GM10266 (cell line): ENCODE measurements around the gene AGR2.

Experiments
- DNase-seq: peaks from one replicate; pipeline ENCODE4 v3.0.0; 2012; ENCODE audit errors: extremely low spot score
- CTCF ChIP-seq: IDR thresholded peaks from 2 replicates; pipeline ENCODE4 v1.5.1; 2012; ENCODE audit warnings: mild to moderate bottlenecking, low read depth; ENCODE audit not compliant: control insufficient read depth, insufficient read depth; ENCODE audit errors: missing control alignments

The AGR2 gene

DNA sequence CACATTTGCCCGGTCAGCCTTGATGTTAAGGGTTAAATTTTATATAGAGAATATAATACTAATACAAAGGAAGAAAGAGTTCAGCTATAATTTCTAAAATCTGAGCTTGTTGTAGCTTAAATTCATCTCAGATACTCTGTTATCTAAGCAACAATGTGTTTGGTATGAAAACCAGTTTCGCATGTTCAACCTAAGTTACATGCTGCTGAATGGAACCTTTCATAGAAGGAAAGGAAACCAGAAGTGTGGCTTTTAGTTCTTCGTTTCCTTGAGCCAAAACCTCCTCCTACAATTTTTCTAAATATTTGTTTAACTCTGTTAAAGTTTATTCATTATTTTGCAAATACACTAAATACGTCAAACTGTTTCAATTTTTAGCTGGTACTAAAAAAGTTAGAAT is 18.5 kb downstream of the AGR2 start:
- no peak for DNase-seq

GRCh38 chr7:16785846-16786245 is 19.0 kb downstream of the AGR2 start:
- no peak for DNase-seq
- no peak for TF ChIP-seq CTCF

More for the DNA sequence above, 18.5 kb downstream of the AGR2 start:
- no peak for TF ChIP-seq CTCF

DNA sequence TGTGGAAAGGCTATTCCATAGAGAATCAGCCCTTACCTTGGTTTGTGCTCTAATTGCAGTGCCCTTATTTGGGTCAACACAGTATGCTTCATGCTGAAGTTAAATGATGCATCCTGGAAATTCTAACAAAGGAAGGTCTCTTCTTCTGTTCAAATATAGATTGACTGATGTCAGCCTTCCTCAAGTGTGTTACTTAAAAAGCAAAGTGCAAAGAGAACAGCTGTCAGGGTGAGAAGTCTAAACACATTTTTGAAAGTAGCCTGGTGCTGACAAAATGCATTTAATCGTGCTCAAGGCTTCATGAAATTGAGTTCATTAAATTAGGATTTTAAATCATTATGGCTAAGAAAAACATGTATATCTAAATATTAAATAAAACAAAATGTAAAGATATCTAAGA is 19.5 kb downstream of the AGR2 start:
- DNase-seq = no peak
- no peak for TF ChIP-seq CTCF

- no peak for DNase-seq
- TF ChIP-seq CTCF = no peak
Observed at GRCh38 chr7:16780596-16780995, 24.2 kb downstream of the AGR2 start.

- DNase-seq = no peak
- TF ChIP-seq CTCF = no peak
Observed at GRCh38 chr7:16779051-16779450, 25.7 kb downstream of the AGR2 start.

DNA sequence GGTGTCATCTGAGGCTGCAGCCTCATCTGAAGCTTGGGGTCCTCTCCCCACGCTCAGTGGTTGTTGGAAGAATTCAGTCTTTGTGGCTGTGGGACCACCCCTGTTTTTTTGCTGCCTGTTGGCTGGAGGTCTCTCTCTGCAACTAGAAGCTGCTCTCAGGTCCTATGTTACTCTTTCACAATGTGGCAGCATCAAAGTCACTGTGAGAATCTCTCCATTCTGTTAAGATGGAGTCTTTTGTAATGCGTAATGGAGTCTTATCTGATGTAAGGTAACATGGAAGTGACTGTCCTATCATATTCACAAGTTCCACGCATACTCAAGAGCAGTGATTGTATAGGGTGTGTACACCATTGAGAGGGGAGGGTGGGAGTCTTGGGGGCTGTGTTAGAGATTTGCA is 26.3 kb downstream of the AGR2 start:
- TF ChIP-seq CTCF = no peak
- DNase-seq = no peak

DNA sequence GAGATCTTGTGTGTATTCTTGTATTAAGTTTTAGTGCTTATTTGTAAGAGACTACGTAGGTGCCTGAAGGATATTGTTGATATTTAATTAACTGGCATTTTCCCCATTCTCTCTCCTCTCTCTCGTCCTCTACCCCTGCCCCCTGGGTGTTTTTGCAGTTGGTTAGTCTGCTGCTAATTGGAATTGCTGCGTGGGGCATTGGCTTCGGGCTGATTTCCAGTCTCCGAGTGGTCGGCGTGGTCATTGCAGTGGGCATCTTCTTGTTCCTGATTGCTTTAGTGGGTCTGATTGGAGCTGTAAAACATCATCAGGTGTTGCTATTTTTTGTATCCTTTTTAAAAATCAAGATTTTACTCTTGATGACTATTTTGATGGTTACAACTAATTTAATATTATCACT is 28.7 kb downstream of the AGR2 start:
- no peak for DNase-seq
- no peak for TF ChIP-seq CTCF
